Hematopoietic multipotent progenitor cell (in vitro differentiated cells): Measurements from ENCODE around the gene SCN2A. TPM values are rescaled to one million over a fixed set of nuclear protein-coding genes. Genes with fewer than 3 reads are reported as not detected.
"Not testable (repeated sequence)": the region's sequence is repeated elsewhere in the genome, so short reads cannot be mapped to it uniquely, and the experiment has no call there.

Experiments
- DNase-seq, 3 donors: peaks; one replicate each; pipeline ENCODE4 v3.0.0-alpha.2; 2011 to 2015; ENCODE audit warnings: low read depth in 2 of 3, low spot score in 2 of 3
- total RNA-seq: library from RNA; depleted of rRNA; stranded (reverse); fragments of >200 nt; gene quantifications from one replicate; pipeline ENCODE4 v1.2.3, GENCODE V29; 2012

SCN2A gene
- total RNA-seq, 1 donor = under 0.01 TPM

- DNase-seq = no peak
Measured at GRCh38 chr2:165311949-165312348, 72.7 kb downstream of the SCN2A start.

GRCh38 chr2:165312999-165313398 is 73.8 kb downstream of the SCN2A start:
- DNase-seq = no peak

DNA sequence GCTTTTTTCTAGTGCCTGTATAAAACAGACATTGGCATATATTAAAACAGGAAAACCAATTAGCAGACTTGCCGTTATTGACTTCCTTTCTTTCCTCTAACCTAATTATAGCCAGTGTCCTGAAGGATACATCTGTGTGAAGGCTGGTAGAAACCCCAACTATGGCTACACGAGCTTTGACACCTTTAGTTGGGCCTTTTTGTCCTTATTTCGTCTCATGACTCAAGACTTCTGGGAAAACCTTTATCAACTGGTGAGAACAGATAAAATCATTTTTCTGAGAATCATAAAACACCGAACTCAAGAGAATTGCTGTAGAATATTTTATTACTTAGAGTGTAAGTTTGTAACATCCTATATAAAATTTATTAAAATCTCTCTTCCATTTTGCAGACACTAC is 74.3 kb downstream of the SCN2A start:
- no peak for DNase-seq

DNA sequence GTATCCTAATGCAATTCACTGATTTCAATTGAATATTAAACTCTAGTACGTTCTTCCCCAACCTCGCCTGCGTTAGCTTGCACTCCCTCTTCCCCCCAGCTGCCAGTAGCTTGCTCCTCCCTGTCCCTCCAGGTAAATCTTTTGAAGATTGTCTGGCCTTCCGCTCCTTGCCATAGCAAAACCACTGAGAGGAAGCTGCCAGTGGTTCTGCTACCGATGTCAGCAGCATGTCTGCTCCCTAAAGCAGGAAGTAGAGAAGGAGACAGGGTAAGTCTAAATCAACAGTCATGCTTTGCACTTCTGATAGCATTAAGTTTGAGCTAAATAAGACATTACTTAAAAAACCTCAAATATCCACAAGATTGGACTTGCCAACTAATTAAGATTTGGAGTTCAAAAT is 89.1 kb downstream of the SCN2A start:
- DNase-seq = peak in 2 of 3 donors; percentile 2 to 49

DNA sequence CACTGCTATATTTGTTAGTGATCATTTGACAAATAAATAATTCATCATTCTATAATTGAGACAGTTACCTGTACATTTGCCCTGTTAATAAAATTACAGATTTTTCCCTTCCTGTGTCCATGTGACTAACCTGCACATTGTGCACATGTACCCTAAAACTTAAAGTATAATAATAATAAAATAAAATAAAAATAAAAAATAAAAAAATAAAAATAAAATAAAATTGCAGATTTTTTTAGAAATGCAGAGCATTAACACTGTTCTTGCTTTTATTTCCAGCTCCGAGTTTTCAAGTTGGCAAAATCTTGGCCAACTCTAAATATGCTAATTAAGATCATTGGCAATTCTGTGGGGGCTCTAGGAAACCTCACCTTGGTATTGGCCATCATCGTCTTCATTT is 105.1 kb downstream of the SCN2A start:
- DNase-seq = not testable (repeated sequence)

GRCh38 chr2:165348441-165348840 is 109.2 kb downstream of the SCN2A start:
- no peak for DNase-seq

DNA sequence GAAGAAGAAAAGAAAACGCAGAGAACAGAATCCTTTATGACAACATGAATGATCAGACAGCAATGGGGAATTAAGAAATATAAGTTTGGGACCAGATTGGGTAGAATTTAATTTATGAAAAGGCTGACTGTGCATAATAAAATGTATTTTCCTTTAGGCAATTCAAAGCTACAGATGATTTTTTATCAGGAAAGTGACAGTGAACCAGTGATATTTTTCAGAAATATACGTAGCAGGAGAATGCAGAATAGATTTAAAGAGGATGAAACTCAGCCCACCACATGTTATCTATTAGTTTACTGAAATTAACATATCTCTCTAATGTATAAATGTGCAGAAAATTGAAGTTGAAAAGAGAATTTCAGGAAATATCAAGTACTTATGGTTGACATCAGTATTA is 110.0 kb downstream of the SCN2A start:
- no peak for DNase-seq

GRCh38 chr2:165357758-165358157 is 118.5 kb downstream of the SCN2A start:
- DNase-seq = peak in 2 of 3 donors; percentile 9 to 48

DNA sequence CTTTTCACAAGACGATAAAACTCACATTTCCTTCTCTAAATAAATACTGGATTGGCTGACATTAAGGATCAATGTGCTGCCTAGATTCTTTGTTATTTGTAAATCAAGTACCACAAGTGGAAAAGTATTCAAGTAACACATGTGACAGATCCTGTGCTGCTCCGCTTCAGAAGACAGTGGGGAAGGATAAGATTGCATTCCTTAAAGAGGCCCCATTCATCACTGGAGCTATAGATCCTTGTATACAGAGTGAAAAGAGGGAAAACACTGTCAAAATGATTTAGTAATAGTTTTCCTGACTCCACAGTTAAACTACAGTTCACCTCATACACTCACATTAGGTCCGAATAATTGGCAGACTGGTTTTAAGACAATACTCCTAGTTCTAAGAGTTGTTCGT is 122.3 kb downstream of the SCN2A start:
- DNase-seq = no peak

DNA sequence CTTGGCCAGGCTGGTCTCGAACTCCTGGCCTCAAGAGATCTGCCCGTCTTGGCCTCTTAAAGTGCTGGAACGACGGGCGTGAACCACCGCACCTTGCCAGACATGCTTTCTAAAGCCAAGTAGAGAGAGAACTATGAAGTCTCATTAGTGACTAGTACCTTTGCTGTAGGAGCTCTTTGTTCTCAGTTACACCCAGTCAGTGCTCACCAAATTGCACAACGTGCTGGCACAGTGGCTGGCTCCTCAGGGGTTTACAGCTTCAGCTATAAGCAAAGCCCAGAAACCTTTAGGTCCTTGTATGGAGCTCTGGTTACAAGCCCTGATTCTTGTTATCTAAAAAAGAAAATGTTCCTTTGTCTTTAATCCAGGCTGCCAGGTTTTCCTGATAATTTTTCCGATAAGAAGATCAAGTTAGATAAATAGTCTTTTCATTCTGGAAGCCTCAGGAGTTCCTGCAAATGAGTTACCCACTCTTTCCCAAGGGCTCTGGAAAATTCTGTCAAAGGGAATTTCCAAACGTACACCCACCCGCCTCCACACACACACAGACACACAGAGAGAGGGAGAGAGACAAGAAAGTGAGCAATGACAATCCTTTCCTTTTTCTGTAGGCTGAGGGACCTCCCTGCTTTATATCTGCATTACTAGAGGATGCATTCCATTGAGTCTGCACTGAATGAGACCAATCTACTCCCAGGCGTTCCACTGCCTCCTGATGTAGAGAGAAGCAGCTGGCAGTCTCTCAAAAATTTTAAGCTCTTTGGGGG is 130.1 kb downstream of the SCN2A start:
- no peak for DNase-seq

GRCh38 chr2:165369898-165370296 is 130.7 kb downstream of the SCN2A start:
- no peak for DNase-seq

- no peak for DNase-seq
Measured at GRCh38 chr2:165371356-165371755, 132.1 kb downstream of the SCN2A start.

DNA sequence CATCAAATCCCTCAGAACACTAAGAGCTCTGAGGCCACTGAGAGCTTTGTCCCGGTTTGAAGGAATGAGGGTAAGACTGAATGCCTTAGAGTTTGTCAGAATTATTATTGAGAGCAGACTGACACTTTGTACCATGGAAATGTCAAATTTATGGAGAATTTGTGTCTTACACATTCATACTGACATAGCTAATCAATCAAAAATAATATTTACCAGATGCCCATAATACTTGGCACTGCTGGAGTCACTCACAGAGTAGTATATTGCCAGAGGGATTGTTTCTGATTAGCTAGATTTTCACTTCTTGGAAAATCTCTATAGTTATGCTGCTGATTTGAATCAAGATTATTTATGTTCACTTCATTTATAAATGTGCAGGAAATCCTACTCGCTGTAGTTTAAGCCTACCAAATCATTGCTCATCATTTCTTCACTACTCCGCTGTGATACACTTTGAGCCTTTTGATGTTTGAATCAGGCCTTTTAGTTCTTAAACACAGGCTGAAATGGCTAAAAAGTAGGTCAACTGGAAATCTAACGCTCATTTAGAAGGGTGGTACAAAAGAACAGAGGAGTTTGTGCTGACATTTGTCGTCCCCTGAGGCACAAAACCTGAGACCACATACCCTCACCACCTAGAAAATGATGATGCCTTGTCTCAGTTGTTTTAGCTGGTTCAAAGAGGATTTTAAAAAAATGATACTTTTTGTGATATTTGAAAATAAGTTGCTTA is 134.2 kb downstream of the SCN2A start:
- no peak for DNase-seq

- DNase-seq = no peak
Measured at GRCh38 chr2:165376571-165376975, 137.4 kb downstream of the SCN2A start.

GRCh38 chr2:165382362-165382761 is 143.1 kb downstream of the SCN2A start:
- no peak for DNase-seq

GRCh38 chr2:165390875-165391274 is 151.7 kb downstream of the SCN2A start:
- no peak for DNase-seq

- DNase-seq = no peak
Measured at GRCh38 chr2:165391791-165392190, 152.6 kb downstream of the SCN2A start.

DNA sequence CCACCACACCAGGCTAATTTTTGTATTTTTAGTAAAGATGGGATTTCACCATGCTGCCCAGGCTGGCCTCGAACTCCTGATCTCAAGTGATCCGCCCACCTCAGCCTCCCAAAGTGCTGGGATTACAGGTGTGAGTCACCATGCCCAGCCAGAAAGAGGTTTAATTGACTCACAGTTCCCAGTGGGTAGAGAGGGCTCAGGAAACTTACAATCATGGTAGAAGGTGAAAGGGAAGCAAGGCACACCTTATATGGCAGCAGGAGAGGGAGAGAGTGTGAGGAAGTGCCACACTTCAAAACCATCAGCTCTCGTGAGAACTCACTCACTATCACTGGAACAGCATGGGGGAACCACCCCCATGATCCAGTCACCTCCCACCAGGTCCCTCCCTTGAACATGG is 159.4 kb downstream of the SCN2A start:
- DNase-seq = not testable (repeated sequence)

GRCh38 chr2:165401285-165401852 is 162.2 kb downstream of the SCN2A start:
- DNase-seq = peak; percentile 2 to 81 (median 53)

DNA sequence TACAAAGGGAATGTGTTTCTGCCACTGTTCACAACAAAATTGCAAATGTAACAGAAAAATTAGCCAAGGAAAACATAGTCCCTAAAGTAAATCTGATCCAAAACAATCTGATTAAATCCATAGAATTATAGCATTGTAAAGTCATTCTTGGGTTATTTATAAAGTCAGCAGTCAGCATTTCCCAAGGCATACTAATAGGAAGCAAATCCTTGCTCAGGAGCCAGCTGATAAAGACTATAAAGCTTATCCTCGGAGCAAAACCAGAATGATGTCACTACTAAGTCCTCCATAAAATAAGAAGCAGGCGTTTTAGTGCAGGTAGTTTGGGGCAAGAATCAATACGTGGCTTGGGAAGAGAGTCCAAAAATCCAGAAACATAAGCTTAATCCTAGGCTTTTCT is 162.9 kb downstream of the SCN2A start:
- no peak for DNase-seq

DNA sequence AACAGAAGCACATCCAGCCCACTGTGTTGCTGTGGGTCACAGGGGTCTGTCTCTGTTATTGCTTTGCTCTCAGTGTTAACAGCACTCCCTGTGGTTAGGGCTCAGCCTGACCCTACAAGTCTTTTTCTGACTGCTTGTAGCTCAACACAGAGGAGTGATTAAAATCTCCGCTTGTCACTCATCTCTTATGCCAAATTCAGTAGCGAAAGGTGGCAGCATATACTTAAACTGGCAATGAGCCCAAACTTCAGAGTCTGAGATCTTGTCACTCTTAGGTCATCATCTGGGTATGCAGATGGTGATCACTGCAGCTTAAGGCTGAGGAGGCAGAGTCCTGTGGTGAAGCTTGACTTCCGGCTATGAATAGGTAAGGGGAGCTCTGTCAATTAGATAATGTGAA is 167.0 kb downstream of the SCN2A start:
- DNase-seq = no peak

- no peak for DNase-seq
Measured at GRCh38 chr2:165407466-165407865, 168.3 kb downstream of the SCN2A start.
